ENCODE results near the gene MYO5B. TPM values are rescaled to one million over a fixed set of nuclear protein-coding genes. Genes with fewer than 3 reads are reported as not detected.

MYO5B gene
- polyA plus RNA-seq, 1 of the 3 experiments (the other 2 are of a cell fraction) = 1.3 TPM

DNA sequence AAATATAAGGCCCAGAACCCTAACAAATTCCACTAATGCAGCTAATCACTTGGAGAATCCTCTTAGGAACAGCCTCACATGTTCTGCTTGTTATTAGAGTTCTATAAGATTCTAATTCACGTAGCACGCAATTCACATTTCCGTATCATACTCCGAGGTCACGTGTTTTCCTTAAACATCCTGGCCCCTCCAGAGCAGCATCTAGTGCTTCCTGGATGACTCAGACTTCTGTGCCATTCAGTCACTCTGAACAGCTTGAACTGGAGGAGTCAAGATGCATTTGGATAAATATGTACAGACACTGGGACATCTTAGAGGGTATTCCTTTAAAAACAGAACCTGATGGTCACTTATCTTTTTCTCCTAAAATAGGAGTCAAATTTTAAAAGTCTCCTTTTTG lies 156.5 kb downstream of the MYO5B start:
- WGBS (ENCODE audit: low lambda C conversion rate) = 73% methylated on average over 5 of the region's 5 CpGs
- Histone ChIP-seq H3K4me1 (ENCODE audit: control insufficient read depth in 1 of 2, insufficient read depth in 2 of 2, low read depth in 1 of 2, low read length in 1 of 2) (no peaks in the 10 kb centered on the region), H3K27ac (ENCODE audit: low read depth in 2 of 2, low read length in 1 of 2) (no peak overlapping the region), H3K27me3 (ENCODE audit: insufficient read depth) (no peaks in the 10 kb centered on the region), H3K4me3 (ENCODE audit: low read depth in 2 of 2, low read length in 1 of 2) (no peak overlapping the region), H3K9me2 (no peaks in the 10 kb centered on the region), H3K36me3 (replicated peaks in 1 of 2; ENCODE audit: control insufficient read depth in 1 of 2, insufficient read depth in 2 of 2, low read length in 1 of 2) (no peaks in the 10 kb centered on the region), H4K20me1 (ENCODE audit: insufficient read depth) (no peaks in the 10 kb centered on the region), H3K4me2 (no peak overlapping the region), H3K9me3 (no peaks in the 10 kb centered on the region), H3F3A (replicated peaks; ENCODE audit: insufficient read depth) (no peaks in the 10 kb centered on the region), H3K9ac (no peak overlapping the region), H2AFZ (ENCODE audit: low read depth) (no peak overlapping the region), H3K79me2 (ENCODE audit: insufficient read depth) (no peaks in the 10 kb centered on the region)
- no peak for DNase-seq
- CTCF ChIA-PET = no interaction called here
- TF ChIP-seq MXI1 (IDR thresholded peaks at IDR 0.05; ENCODE audit: low read depth, low read length) = no peak
- TF ChIP-seq, protein P1, sequence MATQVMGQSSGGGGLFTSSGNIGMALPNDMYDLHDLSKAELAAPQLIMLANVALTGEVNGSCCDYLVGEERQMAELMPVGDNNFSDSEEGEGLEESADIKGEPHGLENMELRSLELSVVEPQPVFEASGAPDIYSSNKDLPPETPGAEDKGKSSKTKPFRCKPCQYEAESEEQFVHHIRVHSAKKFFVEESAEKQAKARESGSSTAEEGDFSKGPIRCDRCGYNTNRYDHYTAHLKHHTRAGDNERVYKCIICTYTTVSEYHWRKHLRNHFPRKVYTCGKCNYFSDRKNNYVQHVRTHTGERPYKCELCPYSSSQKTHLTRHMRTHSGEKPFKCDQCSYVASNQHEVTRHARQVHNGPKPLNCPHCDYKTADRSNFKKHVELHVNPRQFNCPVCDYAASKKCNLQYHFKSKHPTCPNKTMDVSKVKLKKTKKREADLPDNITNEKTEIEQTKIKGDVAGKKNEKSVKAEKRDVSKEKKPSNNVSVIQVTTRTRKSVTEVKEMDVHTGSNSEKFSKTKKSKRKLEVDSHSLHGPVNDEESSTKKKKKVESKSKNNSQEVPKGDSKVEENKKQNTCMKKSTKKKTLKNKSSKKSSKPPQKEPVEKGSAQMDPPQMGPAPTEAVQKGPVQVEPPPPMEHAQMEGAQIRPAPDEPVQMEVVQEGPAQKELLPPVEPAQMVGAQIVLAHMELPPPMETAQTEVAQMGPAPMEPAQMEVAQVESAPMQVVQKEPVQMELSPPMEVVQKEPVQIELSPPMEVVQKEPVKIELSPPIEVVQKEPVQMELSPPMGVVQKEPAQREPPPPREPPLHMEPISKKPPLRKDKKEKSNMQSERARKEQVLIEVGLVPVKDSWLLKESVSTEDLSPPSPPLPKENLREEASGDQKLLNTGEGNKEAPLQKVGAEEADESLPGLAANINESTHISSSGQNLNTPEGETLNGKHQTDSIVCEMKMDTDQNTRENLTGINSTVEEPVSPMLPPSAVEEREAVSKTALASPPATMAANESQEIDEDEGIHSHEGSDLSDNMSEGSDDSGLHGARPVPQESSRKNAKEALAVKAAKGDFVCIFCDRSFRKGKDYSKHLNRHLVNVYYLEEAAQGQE (IDR thresholded peaks at IDR 0.05; ENCODE audit: low read depth, low read length) = no peak
- TF ChIP-seq NRF1 (IDR thresholded peaks at IDR 0.05; ENCODE audit: low read depth, low read length) = no peak
- no peak for TF ChIP-seq FOXM1 (IDR thresholded peaks at IDR 0.05; ENCODE audit: low read depth)
- no peak for TF ChIP-seq EZH2phosphoT487 (IDR thresholded peaks at IDR 0.05; ENCODE audit: borderline replicate concordance, low read depth)
- no peak for TF ChIP-seq TEAD4 (IDR thresholded peaks at IDR 0.05; ENCODE audit: borderline replicate concordance, insufficient read depth)
- no peak for TF ChIP-seq RCOR1 (IDR thresholded peaks at IDR 0.05; ENCODE audit: low read length)
- no peak for TF ChIP-seq RAD21 (IDR thresholded peaks at IDR 0.05; ENCODE audit: low read length)
- TF ChIP-seq EP300 (IDR thresholded peaks at IDR 0.05; ENCODE audit: borderline replicate concordance in 1 of 2, low read depth in 1 of 2, low read length in 1 of 2) = no peak
- no peak for TF ChIP-seq YY1 (IDR thresholded peaks at IDR 0.05; ENCODE audit: low read depth)
- TF ChIP-seq CHD2 (IDR thresholded peaks at IDR 0.05; ENCODE audit: low read length, partially characterized antibody) = no peak
- no peak for TF ChIP-seq SIN3A (IDR thresholded peaks at IDR 0.05; ENCODE audit: borderline replicate concordance, low read depth, low read length)
- no peak for TF ChIP-seq GABPA (IDR thresholded peaks at IDR 0.05; ENCODE audit: low read depth)
- TF ChIP-seq, protein P2, sequence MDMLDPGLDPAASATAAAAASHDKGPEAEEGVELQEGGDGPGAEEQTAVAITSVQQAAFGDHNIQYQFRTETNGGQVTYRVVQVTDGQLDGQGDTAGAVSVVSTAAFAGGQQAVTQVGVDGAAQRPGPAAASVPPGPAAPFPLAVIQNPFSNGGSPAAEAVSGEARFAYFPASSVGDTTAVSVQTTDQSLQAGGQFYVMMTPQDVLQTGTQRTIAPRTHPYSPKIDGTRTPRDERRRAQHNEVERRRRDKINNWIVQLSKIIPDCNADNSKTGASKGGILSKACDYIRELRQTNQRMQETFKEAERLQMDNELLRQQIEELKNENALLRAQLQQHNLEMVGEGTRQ (IDR thresholded peaks at IDR 0.05; ENCODE audit: borderline replicate concordance, low read depth, low read length) = no peak
- no peak for TF ChIP-seq FOSL2 (IDR thresholded peaks at IDR 0.05; ENCODE audit: borderline replicate concordance, low read depth)
- no peak for TF ChIP-seq FOXJ3 (CRISPR knock-in tag; IDR thresholded peaks at IDR 0.05)
- POLR2A ChIA-PET = no interaction called here

All from SK-N-SH (cell line).